ENCODE results near the gene TMEM170A. TPM values are rescaled to one million over a fixed set of nuclear protein-coding genes. Genes with fewer than 3 reads are reported as not detected.

TMEM170A gene
- total and polyA plus RNA-seq, 2 of the 13 experiments (the other 11 are each of a cell fraction or from before 2014, with no cell fraction given): 35.7 to 39.7 TPM

DNA sequence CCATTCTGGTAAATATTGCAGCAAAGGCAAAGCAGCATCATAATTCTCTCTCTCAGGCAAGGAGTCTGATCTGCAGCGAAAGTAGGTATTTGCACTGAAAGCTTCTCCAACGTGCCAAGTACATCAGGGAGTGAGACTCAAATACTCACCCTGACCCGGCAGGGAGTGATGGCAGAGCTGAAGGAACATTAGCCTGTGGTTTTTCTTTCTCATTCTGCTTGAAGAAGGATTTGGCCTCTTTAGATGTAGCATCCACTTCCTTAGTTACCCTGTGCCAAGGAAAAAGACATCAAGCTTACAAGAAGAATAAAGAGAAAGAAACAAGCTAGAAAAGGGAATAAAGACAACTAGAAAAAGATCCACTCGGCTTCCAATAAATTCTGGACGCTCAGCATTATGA, 69.5 kb downstream of the TMEM170A start (continued):
- no peak for TF ChIP-seq ZFP37 (CRISPR knock-in tag; IDR thresholded peaks at IDR 0.05; ENCODE audit: borderline replicate concordance)

Small RNA genes lying within 50 kb of the gene (small RNA-seq; reads per million reads assigned to genes)
- 0 reads per million in 3 experiments for gene RF00598 (ENCODE audit: insufficient read depth in 2 of 3, insufficient read length in 3 of 3, low read depth in 2 of 3, low replicate concordance in 1 of 3)

Other genes starting within 250 kb of the TMEM170A start
- gene CTRB1, start 245.7 kb downstream of the TMEM170A start, total RNA-seq (2016; rRNA removed; fragmentation: Illumina TruSeq; extraction: Trizol): not detected in 2 replicates
- 0.55 TPM in 1 of 2 replicates, not detected in the other for gene CTRB1, start 245.7 kb downstream of the TMEM170A start, polyA plus RNA-seq (2011; rRNA removed)
- 35.9 and 48.1 TPM in 2 replicates for gene BCAR1, start 213.1 kb downstream of the TMEM170A start, total RNA-seq (2016; rRNA removed; fragmentation: Illumina TruSeq; extraction: Trizol)
- gene BCAR1, start 213.1 kb downstream of the TMEM170A start, polyA plus RNA-seq (2011; rRNA removed): 51.7 and 57.8 TPM in 2 replicates
- gene CFDP1, start 31.2 kb downstream of the TMEM170A start, total RNA-seq (2016; rRNA removed; fragmentation: Illumina TruSeq; extraction: Trizol): 153 and 198 TPM in 2 replicates
- gene CFDP1, start 31.2 kb downstream of the TMEM170A start, polyA plus RNA-seq (2011; rRNA removed): 59.8 and 78.6 TPM in 2 replicates
- gene CHST6, start 30.8 kb upstream of the TMEM170A start, total RNA-seq (2016; rRNA removed; fragmentation: Illumina TruSeq; extraction: Trizol): 0.32 and 0.91 TPM in 2 replicates
- gene CHST6, start 30.8 kb upstream of the TMEM170A start, polyA plus RNA-seq (2011; rRNA removed): 0.18 and 0.25 TPM in 2 replicates
- gene CHST5, start 71.4 kb upstream of the TMEM170A start, total RNA-seq (2016; rRNA removed; fragmentation: Illumina TruSeq; extraction: Trizol): not detected in 2 replicates
- 0.05 TPM in 1 of 2 replicates, not detected in the other for gene CHST5, start 71.4 kb upstream of the TMEM170A start, polyA plus RNA-seq (2011; rRNA removed)
- gene TMEM231, start 91.6 kb upstream of the TMEM170A start, total RNA-seq (2016; rRNA removed; fragmentation: Illumina TruSeq; extraction: Trizol): 2.3 and 3.5 TPM in 2 replicates
- gene TMEM231, start 91.6 kb upstream of the TMEM170A start, polyA plus RNA-seq (2011; rRNA removed): 7.4 TPM in 2 replicates
- gene GABARAPL2, start 101.7 kb upstream of the TMEM170A start, total RNA-seq (2016; rRNA removed; fragmentation: Illumina TruSeq; extraction: Trizol): 76.4 and 82.4 TPM in 2 replicates
- gene GABARAPL2, start 101.7 kb upstream of the TMEM170A start, polyA plus RNA-seq (2011; rRNA removed): 68.4 and 83.0 TPM in 2 replicates
- gene ADAT1, start 158.6 kb upstream of the TMEM170A start, total RNA-seq (2016; rRNA removed; fragmentation: Illumina TruSeq; extraction: Trizol): 40.8 and 50.7 TPM in 2 replicates
- 15.5 and 18.4 TPM in 2 replicates for gene ADAT1, start 158.6 kb upstream of the TMEM170A start, polyA plus RNA-seq (2011; rRNA removed)
- 276 and 379 TPM in 2 replicates for gene KARS1, start 183.0 kb upstream of the TMEM170A start, total RNA-seq (2016; rRNA removed; fragmentation: Illumina TruSeq; extraction: Trizol)
- 111 and 141 TPM in 2 replicates for gene KARS1, start 183.0 kb upstream of the TMEM170A start, polyA plus RNA-seq (2011; rRNA removed)
- 50.2 and 53.1 TPM in 2 replicates for gene TERF2IP, start 183.1 kb upstream of the TMEM170A start, total RNA-seq (2016; rRNA removed; fragmentation: Illumina TruSeq; extraction: Trizol)
- gene TERF2IP, start 183.1 kb upstream of the TMEM170A start, polyA plus RNA-seq (2011; rRNA removed): 22.5 and 26.4 TPM in 2 replicates
- gene CPHXL2, start 212.3 kb upstream of the TMEM170A start, total RNA-seq (2016; rRNA removed; fragmentation: Illumina TruSeq; extraction: Trizol): not detected in 2 replicates
- gene CPHXL2, start 212.3 kb upstream of the TMEM170A start, polyA plus RNA-seq (2011; rRNA removed): not detected in 2 replicates
- gene DUXB, start 236.8 kb upstream of the TMEM170A start, total RNA-seq (2016; rRNA removed; fragmentation: Illumina TruSeq; extraction: Trizol): not detected in 2 replicates
- not detected in 2 replicates for gene DUXB, start 236.8 kb upstream of the TMEM170A start, polyA plus RNA-seq (2011; rRNA removed)